HG03039 (cell line): ENCODE results near the gene PLEKHM3.

ENCODE experiments used
- ATAC-seq: cut with Tn5 transposase; IDR thresholded peaks from one replicate; pipeline ENCODE4 v1.9.1; 2021; ENCODE audit warnings: mild to moderate bottlenecking, moderate library complexity; ENCODE audit not compliant: unreplicated experiment

The PLEKHM3 gene

DNA sequence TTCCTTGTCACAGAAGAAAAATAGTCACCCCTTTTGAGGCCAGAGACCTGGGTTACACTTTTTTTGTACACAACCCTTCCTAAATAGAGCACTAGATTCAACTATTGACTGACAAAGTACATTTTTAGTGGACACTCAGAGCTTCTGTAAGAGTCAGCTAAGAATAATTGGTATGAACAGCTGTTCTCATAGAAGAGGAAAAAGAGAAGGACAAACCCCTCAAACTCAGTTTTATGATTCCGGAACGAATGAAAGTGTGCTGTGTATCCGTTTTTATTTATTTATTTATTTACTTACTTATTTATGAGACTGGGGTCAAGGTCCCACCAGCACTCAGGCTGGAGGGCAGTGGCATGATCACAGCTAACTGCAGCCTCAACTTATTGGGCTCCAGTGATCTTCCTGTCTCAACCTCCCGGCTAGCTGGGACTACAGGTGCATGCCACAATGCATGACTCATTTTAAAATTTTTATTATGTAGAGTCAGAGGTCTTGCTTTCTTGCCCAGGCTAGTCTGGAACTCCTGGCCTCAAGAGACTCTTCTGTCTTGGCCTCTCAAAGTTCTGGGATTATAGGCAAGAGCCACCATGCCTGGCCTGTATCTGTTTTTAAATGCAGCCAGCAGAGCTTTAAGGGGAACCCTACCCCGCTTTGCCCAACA, 219.6 kb downstream of the PLEKHM3 start:
- ATAC-seq: no peak

- ATAC-seq: no peak
Measured at GRCh38 chr2:207802650-207803049, 222.7 kb downstream of the PLEKHM3 start.

DNA sequence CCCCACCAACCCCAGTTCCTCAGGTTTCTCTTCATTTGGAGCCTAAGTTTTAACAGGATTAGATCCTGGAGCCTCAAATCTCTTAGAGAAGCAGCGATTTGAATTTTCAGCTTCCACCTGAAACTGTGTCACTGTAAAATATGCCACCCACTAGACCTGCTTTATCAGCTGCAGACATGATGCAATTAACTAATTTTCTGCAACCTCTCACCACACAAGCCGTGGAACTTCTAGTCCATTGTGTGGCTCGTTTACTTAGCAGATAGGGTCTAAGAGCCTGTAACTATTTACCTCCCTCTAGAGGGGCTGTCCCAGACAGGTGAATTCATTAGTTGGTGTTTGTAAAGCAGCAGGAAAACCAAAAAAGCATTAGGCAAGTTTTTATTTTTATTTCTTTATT, 224.1 kb downstream of the PLEKHM3 start:
- ATAC-seq: no peak

- no peak for ATAC-seq
Measured at GRCh38 chr2:207796585-207797350, 228.6 kb downstream of the PLEKHM3 start.

DNA sequence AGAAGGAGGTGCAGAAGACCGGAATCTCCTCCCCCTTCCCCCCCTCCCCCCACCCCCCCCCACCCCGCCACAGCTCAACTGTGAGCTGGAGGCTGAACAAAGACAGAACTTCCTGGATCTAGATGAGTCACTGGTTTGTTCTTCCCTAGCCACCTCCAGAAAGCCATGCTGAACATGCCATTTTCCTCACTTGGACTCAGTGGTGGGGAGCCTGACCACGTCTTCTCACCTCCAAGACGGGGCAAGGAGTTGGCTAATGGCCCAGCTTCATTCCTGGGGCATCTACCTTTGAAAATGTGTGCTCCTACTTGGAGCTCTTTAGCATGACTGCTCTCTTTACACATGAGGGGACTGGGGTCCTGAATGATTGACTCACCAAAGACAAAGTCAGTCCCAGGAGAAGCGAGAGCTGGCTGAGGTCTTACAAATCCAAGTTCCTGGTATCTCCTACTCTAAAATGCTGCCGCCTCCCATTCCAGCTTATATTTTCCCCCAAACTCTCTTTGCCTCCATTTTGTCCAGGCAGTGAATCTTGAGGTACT, 233.0 kb downstream of the PLEKHM3 start:
- ATAC-seq: no peak

DNA sequence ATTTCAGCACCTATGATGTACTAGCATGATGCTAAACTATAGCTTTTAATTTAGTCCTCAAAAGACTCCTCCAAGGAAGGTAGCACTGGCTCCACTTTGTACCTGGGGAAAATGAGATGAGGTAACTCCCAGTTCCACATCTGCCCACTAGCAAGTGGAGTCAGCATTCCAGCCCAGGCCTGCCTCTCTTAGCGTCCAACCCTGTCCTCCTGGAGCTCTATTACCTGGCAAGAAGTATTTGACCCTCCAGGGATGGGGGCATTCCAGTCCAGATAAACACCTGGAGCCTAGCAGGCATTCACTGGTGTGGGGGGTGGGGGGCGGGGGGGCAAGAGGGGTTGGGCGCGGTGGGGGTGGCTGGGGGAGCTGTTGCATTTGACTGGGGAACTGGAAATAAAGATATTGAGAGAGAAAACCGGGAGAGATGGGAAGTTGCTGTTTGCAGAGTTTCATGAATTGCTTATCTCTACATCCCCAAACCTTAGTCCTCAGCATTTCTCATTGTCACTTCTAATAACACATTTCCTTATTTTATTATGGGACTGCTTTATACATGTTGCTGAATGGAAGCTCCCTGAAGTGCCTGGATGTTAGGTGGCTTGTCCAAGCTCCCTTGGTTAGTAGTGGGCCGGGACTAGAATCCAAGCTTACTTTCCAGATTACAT, 233.6 kb downstream of the PLEKHM3 start:
- ATAC-seq: no peak

- no peak for ATAC-seq
Measured at GRCh38 chr2:207790898-207791297, 234.4 kb downstream of the PLEKHM3 start.

GRCh38 chr2:207787800-207788199, 237.5 kb downstream of the PLEKHM3 start:
- ATAC-seq: no peak

DNA sequence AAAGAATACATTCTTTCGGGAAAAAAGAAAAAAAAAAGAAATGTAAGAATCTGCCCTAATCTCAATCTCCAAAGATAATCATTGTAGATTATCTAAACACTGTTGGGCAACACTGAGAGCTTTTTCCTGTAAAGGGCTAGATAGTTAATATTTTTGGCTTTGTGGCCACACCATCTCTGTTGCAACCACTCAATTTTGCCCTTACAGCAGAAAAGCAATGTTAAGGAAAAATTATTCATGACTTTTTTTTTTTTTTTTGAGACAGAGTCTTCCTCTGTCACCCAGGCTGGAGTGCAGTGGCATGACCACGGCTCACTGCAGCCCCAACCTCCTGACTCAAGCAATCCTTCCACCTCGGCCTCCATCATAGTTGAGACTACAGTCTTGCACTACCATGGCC, 238.3 kb downstream of the PLEKHM3 start:
- ATAC-seq: no peak

DNA sequence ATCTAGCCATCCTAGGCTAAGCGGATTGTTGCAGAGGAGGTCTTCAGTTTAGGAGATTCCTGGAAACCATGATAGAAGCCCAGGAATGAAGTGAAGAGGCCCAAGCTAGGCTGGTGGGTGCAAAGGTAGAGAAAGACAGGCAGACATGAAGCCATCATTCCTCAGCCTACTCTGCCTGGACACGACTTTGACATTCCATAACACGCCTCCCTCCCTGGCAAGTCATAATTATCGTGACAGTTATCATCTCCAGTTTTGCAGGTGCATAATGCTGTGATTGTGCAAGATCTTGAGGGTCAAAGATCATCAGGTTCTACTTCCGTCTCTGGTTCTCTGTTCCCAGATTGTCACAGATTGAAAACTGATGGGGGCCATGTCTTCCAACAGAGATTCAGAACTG, 240.4 kb downstream of the PLEKHM3 start:
- ATAC-seq: no peak

DNA sequence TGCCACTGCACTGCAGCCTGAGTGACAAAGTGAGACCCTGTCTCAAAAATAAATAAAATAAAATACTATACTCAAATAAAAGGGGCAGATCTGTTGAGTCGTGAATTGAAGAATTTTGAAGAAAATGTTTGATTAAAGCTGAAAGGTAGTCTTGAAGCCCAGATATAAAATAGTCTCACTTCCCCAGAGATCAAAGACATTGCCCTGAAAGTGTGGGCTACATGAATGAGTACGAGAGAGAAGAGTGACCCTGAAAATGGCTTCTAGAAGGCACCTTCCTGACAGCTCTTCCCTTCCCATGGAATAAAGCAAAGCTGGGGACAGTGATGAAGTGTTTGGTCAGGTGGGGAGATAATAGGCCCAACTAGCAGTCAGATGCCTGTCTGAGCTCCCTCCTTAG, 241.8 kb downstream of the PLEKHM3 start:
- ATAC-seq: no peak

DNA sequence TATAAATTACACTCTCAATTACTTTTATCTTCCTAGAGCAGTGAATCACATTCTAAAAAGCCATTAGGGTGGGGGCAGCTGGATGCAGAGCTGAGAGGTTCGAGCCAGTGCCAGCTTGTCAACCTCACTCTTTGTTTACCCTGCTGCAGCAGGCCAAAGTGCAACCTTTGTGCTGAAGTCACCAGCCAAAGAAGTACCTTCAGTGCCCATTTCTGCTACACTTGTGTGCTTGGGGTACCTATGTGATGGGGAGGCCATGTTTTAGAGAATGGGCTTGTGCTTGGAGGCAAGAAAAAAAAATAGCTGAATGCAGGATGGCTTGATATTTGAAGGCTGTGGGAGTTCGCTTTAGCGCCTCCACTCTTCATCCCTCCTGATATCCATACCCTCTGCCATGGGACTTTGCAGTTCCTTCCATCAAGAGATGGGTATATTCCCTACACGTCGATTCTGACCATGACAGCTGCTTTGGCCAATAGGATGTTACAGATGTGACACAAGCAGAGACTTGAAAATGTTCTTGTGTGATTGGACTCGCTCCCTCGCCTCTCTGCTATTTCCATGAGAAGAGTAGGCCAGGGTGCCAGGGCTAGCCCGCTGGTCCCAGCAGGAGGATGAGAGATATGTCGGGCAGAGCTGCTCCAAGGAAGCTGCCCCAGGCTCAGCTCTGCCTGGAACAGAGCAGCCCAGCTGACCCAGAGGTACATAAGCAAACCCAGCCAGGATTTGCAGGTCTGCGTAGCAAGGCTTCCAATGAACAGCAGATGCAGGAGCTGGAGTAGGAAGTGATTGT, 242.9 kb downstream of the PLEKHM3 start:
- no peak for ATAC-seq

- no peak for ATAC-seq
Measured at GRCh38 chr2:207779523-207779922, 245.8 kb downstream of the PLEKHM3 start.

- no peak for ATAC-seq
Measured at GRCh38 chr2:207778298-207778882, 246.9 kb downstream of the PLEKHM3 start.

GRCh38 chr2:207777124-207777523, 248.2 kb downstream of the PLEKHM3 start:
- ATAC-seq: no peak

- ATAC-seq: no peak
Measured at GRCh38 chr2:207775473-207775872, 249.9 kb downstream of the PLEKHM3 start.

- ATAC-seq: no peak
Measured at GRCh38 chr2:207772844-207773205, 252.5 kb downstream of the PLEKHM3 start.

- ATAC-seq: no peak
Measured at GRCh38 chr2:207772081-207772843, 253.1 kb downstream of the PLEKHM3 start.

GRCh38 chr2:207771421-207771820, 253.9 kb downstream of the PLEKHM3 start:
- no peak for ATAC-seq
